HG03521 (cell line): ENCODE results near the gene TRABD2A.

Source experiments
- ATAC-seq: cut with Tn5 transposase; IDR thresholded peaks from one replicate; pipeline ENCODE4 v1.9.1; 2021; ENCODE audit warnings: mild to moderate bottlenecking, moderate library complexity; ENCODE audit not compliant: unreplicated experiment

Gene TRABD2A

DNA sequence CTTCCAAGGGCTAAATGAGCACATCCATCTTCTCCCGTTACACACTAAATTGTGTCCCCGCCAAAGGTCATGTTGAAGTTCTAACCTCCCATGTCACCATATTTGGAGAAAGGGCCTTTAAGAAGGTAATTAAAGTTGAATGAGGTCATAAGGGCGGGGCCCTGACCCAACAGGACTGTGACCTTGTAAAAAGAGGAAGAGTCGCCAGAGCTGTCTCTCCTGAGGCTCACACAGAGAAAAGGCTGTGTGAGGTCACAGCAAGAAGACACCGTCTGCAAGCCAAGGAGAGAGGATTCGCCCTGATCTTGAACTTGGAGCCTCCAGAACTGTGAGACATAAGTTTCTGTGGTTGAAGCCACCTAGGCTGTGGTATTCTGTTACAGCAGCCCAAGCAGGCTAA is 24.1 kb downstream of the TRABD2A start:
- peak; percentile 83 for ATAC-seq

DNA sequence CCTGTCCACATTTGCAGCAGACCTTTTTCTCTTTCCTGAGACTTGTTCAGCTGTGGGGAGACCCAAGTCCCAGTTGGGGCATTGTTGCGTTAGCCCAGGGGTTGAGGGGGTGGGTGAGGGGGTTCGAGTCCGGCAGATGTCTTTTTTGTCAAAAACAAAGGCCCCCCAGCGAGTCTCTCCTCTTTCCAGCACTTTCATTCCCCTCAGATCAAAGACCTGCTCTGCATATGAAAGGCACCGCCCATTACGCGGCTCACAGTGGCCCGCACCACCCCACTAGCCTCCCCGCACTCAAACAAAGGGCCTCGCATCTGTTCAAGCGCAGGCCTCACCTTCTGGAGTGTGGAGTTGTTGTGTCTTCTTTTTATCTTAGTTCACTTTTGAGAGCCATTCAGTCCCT is 25.2 kb downstream of the TRABD2A start:
- no peak for ATAC-seq

DNA sequence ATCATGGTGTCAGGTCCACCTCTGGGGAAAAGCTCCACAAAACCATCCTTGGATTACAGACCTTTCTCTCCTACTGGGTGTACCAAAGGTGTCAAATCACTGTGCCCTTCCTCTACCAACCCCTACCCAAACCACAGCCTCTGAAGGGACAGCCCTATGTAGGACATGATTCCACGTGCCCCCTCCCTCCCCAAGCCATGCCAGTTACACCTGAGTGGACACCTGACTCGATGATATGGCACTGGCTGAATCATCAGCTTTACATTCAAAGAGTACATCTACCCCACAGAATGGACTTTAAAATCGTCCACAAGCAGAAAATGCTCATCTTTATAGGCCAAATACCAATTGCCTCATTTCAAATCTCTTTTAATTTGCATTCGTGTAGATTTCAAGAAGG is 26.0 kb downstream of the TRABD2A start:
- ATAC-seq: no peak

DNA sequence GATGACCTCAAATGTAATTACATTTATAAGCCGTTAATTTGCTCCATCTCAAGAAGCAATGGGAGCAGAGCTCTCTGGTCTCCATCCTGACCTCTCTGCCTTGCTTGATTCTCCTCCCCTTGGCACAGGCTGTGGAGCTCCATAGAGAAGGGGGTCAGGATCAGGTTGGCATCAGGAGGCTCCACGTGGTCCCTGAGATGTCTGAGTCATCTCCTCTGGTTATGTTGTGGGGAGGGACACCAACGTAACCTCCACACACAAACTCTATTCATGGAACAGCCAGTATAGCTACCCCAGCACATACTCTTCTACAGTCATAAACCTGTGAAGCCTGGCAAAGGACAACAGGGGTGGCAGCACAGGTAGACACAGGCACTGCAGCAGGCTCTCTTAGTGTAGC is 29.0 kb downstream of the TRABD2A start:
- ATAC-seq: no peak

DNA sequence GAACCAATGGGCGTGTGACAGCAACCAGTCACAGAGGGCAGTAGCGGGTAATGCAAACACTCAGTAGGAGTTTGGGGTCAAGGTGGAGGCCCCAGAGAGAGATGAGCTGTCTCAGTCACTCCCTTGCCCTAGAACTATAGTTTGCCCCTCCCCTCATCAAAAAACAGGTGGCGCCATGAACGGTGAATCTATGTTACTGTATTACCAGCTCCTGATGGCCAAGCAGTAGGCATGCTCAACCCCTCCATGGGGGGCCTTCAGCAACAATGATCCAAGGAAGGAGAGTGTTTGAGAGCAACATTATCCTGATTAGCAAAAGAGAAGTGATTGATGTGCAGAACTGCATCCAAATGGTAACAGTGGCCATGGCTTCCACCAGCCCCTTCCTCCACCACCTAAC is 30.4 kb downstream of the TRABD2A start:
- no peak for ATAC-seq

DNA sequence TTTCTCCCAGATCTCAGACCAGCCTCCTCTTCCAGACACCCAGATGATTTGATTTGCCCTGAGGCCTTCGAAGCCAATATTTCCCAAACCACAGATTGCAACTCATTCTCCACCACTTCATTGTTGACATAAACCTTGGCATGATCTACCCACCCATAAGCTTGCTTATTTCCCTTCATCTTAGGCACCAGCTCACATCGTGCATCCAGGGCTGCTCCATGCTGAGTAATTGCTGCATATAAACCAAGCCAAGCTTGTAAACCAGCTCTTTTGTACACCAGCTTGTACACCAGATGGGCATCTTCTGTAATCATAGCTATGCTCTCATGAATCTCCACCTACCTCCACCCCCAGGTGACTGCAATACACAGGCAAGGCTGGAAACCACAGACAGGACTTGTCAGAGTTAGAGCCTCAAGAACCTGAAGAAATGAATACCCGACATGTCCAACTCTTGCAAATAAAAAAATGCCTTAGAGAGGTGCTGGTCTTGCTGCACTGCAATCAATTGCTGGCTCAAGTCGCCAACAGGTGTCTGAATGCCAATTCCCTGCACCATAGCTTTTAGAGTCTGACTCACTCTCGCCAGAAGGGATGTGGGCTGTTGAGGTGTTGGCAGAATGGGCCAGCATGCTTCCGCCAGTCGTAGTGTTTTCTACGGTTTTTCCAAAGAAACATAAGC is 31.5 kb downstream of the TRABD2A start:
- no peak for ATAC-seq

DNA sequence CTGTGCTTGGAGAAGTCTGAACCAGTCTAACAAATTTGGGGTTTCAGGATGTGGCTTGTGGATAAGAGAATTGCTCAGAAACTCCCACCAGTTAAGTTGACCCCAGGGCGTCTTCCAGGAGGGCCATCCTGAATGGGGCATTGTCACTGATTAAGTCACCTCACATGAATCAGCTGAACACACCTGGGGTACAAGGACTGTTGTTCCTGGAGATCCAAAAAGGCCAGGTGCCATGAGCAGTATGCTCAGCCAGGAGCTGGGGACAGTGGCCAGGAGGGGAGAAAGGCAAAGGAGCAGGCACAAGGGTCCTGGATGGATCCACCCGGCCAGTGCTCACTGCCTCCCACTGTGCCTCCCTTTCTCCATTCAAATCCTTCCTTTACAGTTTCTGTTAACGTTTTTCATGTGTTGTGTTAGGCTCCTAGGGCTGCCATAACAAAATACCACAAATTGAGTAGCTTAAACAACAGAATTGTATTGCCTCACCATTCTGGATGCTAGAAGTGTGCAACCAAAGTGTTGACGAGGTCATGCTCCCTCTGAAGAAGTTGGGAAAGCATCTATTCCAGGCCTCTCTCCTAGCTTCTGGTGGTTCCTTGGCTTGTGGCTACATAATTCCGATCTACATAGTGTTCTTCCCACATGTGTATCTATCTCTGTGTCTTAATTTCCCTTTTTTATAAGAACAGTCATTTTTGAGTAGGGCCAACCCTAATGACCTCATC is 33.4 kb downstream of the TRABD2A start:
- ATAC-seq: no peak

DNA sequence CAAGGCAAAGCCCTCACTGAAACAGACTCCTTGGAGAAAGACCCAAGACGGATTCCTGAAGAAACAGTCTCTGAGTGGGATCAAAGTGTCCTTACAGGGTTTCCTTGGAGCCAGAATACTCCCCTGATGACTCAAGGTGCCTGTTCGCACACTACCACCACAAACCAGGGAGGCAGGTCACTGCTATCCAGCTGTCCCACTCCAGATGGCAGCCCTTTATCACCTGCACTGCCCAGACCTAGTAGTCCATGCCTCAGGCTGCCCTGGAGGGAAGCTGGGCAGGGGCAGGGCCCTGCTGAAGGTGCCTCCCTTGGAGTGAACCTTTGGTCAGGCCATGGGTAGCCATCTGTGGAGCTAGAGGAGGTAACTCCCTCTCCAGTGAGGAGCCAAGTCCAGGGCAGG is 34.1 kb downstream of the TRABD2A start:
- ATAC-seq: no peak

DNA sequence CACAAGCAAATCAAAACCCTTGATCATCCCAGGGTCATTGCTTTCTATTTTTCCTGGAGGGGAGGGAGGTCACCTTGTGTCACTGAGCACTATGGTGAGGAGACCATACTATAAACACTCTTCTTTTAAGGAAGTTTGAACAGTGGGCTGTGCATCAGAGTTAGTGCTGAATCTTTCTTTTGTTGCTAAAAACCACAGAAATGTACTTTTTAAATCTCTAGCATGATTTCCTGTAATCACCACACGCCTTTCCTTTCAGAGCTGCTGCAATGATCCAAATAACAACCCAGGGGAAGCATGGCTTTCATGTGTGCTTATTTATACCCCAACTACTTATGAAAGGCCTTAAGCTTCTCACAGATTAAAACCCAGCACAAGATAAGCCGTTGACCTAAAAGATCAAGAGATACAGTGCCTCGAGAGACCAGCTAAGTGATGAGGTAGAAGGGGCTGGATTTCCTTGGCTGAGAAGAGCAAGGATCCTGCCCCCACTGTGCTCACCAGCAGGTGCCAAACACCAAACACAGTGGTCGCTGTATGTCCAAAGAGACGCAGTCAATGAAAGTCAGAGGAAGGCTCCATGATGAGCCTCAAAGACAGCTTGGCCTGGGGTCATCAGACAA is 34.7 kb downstream of the TRABD2A start:
- ATAC-seq: no peak

DNA sequence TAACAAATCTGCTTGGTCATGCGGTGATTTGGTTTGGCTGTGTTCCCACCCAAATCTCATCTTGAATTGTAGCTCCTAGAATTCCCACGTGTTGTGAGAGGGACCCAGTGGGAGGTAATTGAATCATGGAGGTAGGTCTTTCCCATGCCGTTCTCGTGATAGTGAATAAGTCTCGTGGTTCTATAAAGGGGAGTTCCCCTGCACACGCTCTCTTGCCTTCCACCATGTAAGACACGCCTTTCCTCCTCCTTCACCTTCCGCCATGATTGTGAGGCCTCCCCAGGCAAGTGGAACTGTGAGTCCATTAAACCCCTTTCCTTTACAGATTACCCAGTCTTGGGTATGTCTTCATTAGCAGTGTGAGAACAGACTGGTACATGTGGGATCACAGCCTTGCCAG is 36.7 kb downstream of the TRABD2A start:
- ATAC-seq: no peak

DNA sequence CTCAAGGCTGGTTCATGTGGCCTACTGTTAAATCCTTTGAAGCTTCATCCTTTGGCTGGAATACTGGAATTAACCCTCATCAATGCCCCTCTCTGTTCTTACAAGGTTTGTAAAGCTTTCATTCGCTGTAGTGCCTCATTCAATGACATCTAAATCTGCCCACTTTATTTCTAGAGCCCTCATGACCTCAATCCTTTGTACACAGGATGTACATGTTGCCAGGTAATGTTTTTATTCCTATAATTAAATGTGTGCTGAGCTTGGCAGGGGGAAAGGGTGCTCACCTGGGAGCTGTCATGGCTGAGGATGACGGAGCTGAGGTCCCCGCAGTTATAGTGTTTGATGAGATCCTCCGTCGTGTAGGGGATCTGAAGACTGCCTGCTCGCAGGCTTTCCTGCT is 39.3 kb downstream of the TRABD2A start:
- ATAC-seq: no peak

DNA sequence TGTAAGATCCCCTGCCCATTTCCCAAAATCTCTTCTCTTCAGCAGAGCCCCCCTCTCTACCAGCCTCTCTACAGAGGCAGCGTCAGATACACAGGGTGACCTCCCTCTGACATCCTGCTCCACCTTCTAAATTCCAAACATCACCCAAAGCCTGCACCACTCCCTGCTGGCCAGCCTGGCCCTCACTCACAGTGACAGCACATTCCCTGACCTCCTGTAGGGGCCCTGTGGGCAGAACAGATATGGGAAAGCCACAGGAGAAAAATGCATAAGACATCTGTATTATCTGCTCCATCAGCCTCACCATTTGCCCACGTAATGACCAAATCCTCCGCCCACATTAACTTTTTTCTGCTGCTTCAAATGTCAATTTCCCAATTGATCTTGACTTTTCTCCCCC is 40.6 kb downstream of the TRABD2A start:
- no peak for ATAC-seq

DNA sequence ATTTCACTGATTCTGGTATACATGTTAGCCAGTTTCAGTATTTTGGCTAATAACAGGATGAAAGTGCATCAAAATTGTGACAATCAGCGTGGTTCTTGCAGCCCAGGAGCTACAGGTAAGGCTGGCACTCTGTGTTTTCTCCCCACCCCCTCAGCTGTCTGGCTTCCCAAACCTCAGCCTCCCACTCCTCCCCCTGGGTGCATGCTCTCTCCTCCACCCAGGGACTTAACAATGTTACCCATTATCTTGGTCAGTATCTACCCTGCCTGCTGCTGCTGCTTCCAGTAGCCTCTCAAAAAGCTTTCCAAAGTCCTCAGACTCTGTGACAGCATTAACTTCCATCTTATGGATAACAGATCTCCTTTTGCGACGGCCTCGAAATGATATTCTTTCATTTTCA is 41.0 kb downstream of the TRABD2A start:
- ATAC-seq: no peak

DNA sequence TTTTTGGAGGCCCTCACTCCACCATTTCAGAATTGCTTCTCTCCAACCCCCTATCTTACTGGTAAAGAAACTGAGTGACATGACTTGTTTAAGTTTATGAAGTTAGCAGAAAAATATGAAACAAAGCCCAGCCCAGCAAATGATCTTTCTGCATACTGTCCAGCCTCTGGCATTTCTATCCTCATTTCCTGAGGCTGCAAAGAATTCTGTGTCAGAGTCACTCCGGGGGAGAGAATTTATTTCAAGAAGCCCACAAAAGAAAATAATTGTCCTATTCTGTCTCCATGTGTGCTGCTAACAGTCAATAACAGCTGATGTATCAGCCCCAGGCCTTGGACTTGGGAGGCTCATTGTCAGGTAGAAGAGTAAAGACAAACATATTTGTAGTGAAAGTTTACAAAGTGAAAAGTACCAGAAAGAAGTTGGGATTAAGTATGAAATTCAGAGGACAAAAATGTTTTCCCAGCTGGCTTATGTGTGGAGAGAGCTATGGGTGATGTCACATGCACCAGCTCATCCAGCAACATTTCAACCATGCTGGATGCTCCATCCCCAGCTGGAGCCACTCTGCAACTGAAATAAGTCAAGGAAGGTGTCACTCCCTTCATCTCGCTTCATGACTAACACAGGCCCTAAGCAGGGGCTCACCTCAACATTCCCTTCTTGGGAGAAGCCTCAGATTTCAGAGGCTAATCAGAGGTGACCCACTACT is 42.3 kb downstream of the TRABD2A start:
- no peak for ATAC-seq

DNA sequence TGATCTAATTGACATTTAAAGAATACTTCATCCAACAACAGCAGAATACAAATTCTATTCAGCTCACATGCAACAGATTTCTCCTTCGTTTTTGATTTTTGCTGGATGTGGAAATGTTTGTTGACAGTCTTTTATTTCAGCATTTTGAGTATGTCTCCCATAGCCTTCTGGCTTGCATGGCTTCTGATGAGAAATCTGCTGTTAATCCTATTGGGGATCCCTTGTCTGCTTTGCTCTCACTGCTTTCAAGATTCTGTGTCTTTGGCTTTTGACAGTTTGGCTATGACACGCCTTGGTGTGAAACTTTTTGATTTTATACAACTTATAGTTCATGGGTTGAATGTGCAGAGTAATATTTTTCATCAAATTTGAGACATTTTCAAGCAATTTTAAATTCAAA is 44.7 kb downstream of the TRABD2A start:
- ATAC-seq: no peak

DNA sequence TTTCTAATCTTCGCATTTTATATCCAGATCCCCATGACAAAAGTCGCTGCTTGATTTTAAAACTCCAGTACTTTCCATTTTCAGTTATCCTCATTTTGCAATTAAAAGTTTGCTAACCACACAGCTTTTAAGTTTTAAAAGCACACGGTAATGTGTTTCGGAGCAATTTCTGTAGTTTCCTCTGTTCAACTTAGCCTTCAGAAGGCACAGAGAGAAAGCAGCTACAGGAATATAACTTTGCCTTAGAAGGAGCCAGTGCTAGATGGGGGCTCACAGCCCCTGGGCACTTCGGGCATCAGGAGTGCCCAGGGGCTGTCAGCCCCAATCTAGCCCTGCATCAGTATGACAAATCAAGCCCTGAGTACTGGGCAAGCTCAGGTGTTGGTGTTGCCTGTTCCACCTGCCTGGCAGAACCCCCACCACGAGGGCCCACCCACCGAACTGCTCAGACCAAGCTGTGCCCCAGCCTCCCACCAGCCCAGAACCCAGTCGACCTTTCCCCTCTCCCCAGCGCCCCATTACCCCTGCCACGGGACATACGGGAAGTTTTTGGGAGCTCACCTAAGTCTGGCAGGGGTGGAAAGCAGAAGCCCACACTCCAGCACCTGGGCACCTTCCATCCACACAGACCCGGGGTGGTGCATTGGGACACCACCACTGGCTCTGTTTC is 47.3 kb downstream of the TRABD2A start:
- no peak for ATAC-seq

DNA sequence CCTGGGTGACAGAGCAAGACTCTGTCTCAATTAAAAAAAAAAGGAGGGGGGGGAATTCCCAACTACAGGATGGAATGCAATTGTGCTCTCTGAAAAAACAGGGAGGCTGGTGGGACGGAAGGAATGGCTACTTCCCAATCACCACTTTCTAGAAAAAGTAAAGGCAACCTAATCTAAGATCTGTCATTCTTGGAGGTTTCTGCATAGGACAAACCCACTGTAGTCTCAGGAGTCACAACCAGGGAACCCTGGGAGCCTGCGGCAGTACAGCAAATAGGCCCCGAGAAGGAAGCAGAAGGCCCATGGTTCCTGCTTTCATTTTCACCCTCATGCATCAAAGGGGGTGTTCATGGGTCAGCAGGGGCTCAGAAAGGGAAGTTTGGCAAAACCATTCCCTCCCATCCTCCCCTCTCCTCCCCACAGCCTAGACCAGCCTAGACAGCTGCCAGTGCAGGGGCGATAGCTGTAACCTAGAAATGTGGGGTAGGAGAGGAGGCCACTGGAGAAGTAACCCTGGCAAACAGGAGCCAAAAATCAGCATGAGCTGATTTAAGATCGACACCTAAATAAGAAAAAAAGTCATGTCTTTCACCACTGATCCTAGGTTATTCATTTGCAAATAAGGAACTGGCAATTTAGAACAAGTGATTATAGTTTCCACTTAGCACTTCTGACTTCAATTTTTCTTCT is 48.0 kb downstream of the TRABD2A start:
- no peak for ATAC-seq

DNA sequence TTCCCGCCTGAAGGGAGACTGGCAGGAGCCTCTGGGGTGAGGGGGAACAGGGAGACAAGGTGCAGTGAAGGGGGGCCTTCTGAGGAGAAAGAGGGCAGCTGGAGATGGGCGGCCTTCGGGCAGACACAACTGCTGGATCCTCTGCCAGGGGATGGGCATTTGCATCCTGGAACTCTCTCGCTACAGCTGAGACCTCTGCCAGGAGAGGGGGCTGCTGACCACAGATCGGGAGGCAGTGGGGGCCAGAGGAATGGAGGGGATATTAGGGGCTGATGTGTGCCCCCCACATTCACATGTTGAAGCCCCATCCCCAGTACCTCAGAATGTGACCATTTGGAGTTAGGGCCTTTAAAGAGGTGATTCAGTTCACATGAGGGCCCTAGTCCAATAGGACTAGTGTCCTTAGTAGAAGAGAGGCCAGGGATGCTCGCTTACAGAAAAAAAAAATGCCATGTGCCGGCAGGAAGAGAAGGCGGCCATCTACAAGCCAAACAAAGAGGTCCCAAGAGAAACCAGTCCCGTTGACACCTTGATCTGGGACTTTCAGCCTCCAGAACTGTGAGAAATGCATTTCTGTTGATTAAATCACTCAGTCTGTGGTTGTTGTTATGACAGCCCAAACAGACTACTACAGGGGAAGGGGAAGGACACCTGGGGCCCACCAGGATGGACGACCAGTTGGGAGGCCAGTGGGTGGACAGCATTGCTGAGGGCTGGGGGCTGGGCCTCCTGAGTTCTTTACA is 50.0 kb downstream of the TRABD2A start:
- no peak for ATAC-seq

DNA sequence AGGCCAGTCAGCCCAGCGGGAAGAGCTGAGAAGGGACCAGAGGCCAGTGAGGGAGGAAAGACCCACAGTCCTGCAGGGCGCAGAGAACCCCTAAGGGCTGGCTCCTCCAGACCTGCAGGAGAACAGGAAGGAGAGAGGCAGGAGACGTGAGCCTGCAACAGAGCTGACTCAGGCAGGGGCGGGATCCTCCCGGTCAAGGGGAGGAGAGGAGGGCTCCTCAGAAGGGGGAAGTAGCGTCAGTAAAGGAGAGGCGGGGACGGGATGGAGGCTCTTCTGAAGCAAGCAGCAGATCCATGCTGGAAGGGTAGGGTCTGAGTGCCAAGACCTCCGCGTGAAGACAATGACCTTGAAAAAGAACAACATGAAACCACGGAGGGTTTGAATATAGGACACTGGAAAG is 50.8 kb downstream of the TRABD2A start:
- ATAC-seq: no peak

DNA sequence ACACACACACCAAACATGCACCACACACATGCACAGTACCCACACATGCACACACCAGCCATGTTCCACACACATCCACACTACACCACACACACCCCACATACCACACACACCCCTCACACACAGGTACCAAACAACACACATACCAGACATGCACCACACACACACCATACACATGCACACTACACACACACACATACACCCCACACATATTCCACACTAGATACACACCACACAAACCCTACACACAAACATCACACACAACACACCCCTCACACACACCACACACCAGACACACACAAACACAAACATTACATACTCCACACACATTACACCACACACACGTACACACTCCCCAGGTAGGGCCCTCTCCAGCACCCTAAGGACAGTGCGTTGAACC is 51.2 kb downstream of the TRABD2A start:
- no peak for ATAC-seq
